ENCODE measurements around the gene BRIP1. TPM values are rescaled to one million over a fixed set of nuclear protein-coding genes. Genes with fewer than 3 reads are reported as not detected.

BRIP1 gene
- total RNA-seq, 1 donor from 2014 or later, result 66.4 TPM

DNA sequence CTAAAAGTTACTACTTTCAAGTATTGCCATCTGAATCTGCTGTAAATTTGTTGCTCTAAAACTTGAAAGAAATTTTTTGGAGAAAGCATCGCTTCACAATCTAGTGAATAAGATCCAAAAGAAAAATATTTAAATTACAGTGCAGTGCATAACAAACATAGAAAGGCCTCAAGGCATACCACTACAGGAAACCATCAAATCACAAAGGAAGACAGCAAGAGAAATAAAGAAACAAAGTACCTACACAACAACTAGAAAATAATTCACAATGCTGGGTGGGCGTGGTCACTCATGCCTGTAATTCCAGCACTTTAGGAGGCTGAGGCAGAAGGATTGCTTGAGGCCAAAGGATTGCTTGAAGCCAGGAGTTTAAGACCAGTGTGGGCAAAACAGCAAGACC lies 104.9 kb downstream of the BRIP1 start:
- H3K4me3 ChIP-seq, result no peak overlapping the region
- Mint-ChIP-seq H3K9me3 (peaks cover 7% of the 10 kb centered on the region), H3K27ac (no peak overlapping the region), H3K36me3 (peaks cover 41% of the 10 kb centered on the region), H3K4me1 (no peaks in the 10 kb centered on the region), H3K27me3 (ENCODE audit: insufficient read depth, low read depth) (no peaks in the 10 kb centered on the region), H3K4me3 (no peak overlapping the region)
- H3K27me3 ChIP-seq, result no peaks in the 10 kb centered on the region
- DNase-seq (ENCODE audit: low spot score), result no peak
- H3K27ac ChIP-seq, result no peak overlapping the region
- H3K9me3 ChIP-seq (ENCODE audit: low read depth), result no peaks in the 10 kb centered on the region
- no peak overlapping the region for H3K4me2 ChIP-seq
- peaks cover 3% of the 10 kb centered on the region for H3K79me2 ChIP-seq (ENCODE audit: low read depth)
- no peaks in the 10 kb centered on the region for H3K4me1 ChIP-seq
- TF ChIP-seq CTCF (IDR thresholded peaks at IDR 0.05) (no peak), EZH2 (IDR thresholded peaks at IDR 0.05) (no peak), EZH2phosphoT487 (IDR thresholded peaks at IDR 0.05) (no peak)
- H4K20me1 ChIP-seq (ENCODE audit: low read depth), result no peaks in the 10 kb centered on the region
- peaks cover 18% of the 10 kb centered on the region for H3K36me3 ChIP-seq
- no peaks in the 10 kb centered on the region for H3F3A ChIP-seq (ENCODE audit: low read depth)
- no peak overlapping the region for H2AFZ ChIP-seq (replicated peaks)
- no peak overlapping the region for H3K9ac ChIP-seq

- H3K4me1 Mint-ChIP-seq, result no peaks in the 10 kb centered on the region
- H3K36me3 Mint-ChIP-seq, result peaks cover 30% of the 10 kb centered on the region
- no peak for DNase-seq (ENCODE audit: low spot score)
- Histone ChIP-seq H4K20me1 (ENCODE audit: low read depth) (no peaks in the 10 kb centered on the region), H3K4me1 (no peaks in the 10 kb centered on the region), H2AFZ (replicated peaks) (no peak overlapping the region), H3K9me3 (ENCODE audit: low read depth) (no peaks in the 10 kb centered on the region), H3K27me3 (no peaks in the 10 kb centered on the region), H3F3A (ENCODE audit: low read depth) (no peaks in the 10 kb centered on the region), H3K9ac (no peak overlapping the region), H3K27ac (no peak overlapping the region), H3K36me3 (peaks cover 18% of the 10 kb centered on the region), H3K79me2 (ENCODE audit: low read depth) (peaks cover 3% of the 10 kb centered on the region), H3K4me3 (no peak overlapping the region), H3K4me2 (no peak overlapping the region)
- TF ChIP-seq CTCF (IDR thresholded peaks at IDR 0.05), result no peak
- no peak for TF ChIP-seq EZH2phosphoT487 (IDR thresholded peaks at IDR 0.05)
- no peak for TF ChIP-seq EZH2 (IDR thresholded peaks at IDR 0.05)
- H3K27ac Mint-ChIP-seq, result no peak overlapping the region
- no peak overlapping the region for H3K4me3 Mint-ChIP-seq
- no peaks in the 10 kb centered on the region for H3K27me3 Mint-ChIP-seq (ENCODE audit: insufficient read depth, low read depth)
- H3K9me3 Mint-ChIP-seq, result peaks cover 4% of the 10 kb centered on the region
Observed at GRCh38 chr17:61757168-61757567, 106.2 kb downstream of the BRIP1 start.

GRCh38 chr17:61756561-61756960 lies 106.8 kb downstream of the BRIP1 start:
- no peak overlapping the region for H3K9ac ChIP-seq
- H3K4me2 ChIP-seq, result no peak overlapping the region
- H3K27me3 ChIP-seq, result no peaks in the 10 kb centered on the region
- Mint-ChIP-seq H3K9me3 (peaks cover 2% of the 10 kb centered on the region), H3K27ac (no peak overlapping the region), H3K36me3 (peaks cover 26% of the 10 kb centered on the region), H3K4me1 (no peaks in the 10 kb centered on the region), H3K27me3 (ENCODE audit: insufficient read depth, low read depth) (no peaks in the 10 kb centered on the region), H3K4me3 (no peak overlapping the region)
- no peak overlapping the region for H2AFZ ChIP-seq (replicated peaks)
- H3K9me3 ChIP-seq (ENCODE audit: low read depth), result no peaks in the 10 kb centered on the region
- H4K20me1 ChIP-seq (ENCODE audit: low read depth), result no peaks in the 10 kb centered on the region
- no peak overlapping the region for H3K27ac ChIP-seq
- no peak for TF ChIP-seq EZH2 (IDR thresholded peaks at IDR 0.05)
- TF ChIP-seq CTCF (IDR thresholded peaks at IDR 0.05), result no peak
- TF ChIP-seq EZH2phosphoT487 (IDR thresholded peaks at IDR 0.05), result no peak
- no peaks in the 10 kb centered on the region for H3F3A ChIP-seq (ENCODE audit: low read depth)
- peaks cover 3% of the 10 kb centered on the region for H3K79me2 ChIP-seq (ENCODE audit: low read depth)
- no peak overlapping the region for H3K4me3 ChIP-seq
- H3K4me1 ChIP-seq, result no peaks in the 10 kb centered on the region
- peaks cover 13% of the 10 kb centered on the region for H3K36me3 ChIP-seq
- DNase-seq (ENCODE audit: low spot score), result no peak
